SW480 (cell line): ENCODE data around the gene LDLRAD4.
A peak's percentile ranks its signal among the peaks of the same experiment; 100 is the strongest.

Experiments used
- DNase-seq: peaks from one replicate; pipeline ENCODE4 v3.0.0-alpha.2; 2016; ENCODE audit warnings: low spot score

The LDLRAD4 gene

DNA sequence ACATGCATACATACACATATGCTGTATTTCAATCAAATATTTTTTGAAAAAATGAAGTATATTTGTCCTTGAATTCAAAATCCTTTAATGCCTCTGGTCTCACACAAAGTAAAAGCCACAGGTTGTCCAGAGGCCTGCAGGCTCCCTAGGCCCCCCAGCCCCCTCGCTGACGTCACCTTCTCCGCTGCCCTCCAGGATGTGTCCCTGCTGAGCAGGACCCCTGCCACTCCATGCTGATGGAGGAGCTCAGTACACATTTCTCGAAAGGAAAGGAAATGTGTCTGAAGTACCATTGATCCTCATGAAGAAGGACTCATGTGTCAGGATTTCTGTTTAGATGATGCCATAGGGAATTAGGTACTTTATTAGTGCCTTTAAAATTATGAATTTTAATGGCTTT, 212.1 kb downstream of the LDLRAD4 start:
- DNase-seq, result no peak

DNA sequence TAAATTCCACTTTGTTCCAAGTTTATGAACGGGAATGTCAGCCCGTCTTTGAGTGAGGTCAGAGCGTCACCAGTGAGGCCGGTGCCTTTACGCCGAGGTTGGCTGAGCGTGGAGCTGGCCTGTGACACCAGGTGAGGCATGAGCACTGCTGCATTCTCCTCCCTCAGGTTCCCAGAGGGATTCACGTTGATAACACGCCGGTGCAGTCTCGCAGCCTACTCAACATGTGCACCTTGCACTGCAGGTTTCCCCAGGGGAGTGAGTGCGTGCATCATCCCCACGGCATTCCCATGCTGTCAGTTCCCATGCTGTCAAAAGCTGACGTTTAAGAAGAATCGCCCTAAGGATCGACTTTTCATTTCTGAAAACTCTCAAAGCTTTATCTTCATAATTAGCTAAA, 213.3 kb downstream of the LDLRAD4 start:
- DNase-seq, result no peak

DNA sequence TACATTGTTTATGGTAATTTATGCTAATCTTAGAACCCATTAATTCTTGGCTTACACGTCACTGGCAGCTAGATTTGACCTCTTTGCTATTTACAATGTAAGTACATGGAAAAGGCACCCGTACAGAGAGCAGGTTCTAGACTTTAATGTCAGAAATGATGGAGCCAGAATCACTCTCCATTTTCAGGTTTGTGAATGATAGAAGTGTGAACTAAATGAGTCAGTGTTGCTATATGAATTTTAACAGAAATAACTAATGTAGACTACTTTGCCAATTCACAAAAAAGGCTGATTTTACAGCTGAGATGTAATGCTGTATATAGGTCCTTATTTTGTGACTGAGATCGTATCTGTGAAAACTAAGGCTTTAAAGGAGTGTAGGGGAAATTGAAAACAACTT, 214.6 kb downstream of the LDLRAD4 start:
- DNase-seq, result no peak

GRCh38 chr18:13433685-13434084, 215.1 kb downstream of the LDLRAD4 start:
- no peak for DNase-seq

DNA sequence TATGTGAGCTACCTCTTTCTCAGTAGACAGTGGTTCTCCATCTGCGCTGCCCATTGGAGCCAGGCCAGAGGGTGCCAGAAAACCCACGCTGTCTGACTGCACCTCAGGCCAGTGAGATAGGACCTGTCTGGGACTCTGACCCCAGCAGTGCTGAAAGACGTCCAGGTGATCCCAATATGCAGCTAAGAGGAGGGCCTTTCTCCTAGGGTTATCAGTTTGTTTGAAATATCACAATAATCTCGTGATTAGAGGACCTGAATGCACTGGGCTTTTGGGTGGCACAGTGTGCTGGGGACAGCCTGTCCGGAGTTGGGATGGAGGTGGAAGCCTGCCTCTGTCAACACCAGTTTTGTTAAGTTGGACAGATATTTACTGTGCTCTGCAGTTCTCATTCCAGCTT, 216.3 kb downstream of the LDLRAD4 start:
- DNase-seq, result no peak

GRCh38 chr18:13435586-13436333, 217.2 kb downstream of the LDLRAD4 start:
- no peak for DNase-seq

DNA sequence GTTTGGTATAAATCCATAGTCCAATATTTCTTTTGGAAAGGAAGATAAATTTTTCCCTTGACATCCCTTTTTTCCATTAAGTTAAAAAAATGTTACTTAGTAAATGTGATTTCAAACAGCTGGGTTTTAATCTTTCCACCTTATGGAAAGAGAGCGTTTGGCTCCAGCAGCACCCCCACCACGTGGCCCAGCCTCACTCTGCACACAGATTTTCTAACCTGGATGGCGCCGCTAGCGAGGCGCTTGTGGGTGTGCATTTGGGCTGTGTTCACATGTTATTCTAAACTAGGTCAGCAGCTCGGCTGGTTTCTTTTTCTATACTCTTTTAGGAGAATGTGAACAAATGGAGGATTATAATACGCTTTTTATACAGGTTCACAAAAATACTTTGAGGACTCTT, 218.0 kb downstream of the LDLRAD4 start:
- DNase-seq, result no peak

- DNase-seq, result no peak
These were observed 218.5 kb downstream of the LDLRAD4 start for GRCh38 chr18:13437034-13437433.

- DNase-seq, result peak; percentile 36
These were observed 219.4 kb downstream of the LDLRAD4 start for GRCh38 chr18:13437796-13438506.

GRCh38 chr18:13438507-13439056, 220.0 kb downstream of the LDLRAD4 start:
- no peak for DNase-seq

DNA sequence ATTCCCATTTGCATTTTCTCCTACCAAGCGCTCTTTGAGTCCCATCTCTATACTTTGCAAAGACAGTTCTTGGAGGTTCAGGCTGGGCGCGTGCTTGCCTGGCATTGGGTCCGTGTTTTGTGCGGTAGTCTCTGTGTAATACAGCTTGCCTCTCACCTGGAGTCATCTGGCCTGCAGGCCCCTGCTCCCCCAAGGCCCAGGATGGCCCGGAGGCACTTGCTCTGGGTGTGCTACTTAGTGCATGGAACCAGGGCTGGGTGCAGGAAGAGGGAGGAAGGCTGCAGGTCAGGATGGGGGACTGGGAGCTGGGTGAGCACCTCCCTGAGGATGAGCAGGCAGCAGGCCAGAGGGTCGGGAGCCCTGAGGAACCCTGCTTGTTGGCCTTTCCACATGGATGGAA, 220.9 kb downstream of the LDLRAD4 start:
- DNase-seq, result no peak

DNA sequence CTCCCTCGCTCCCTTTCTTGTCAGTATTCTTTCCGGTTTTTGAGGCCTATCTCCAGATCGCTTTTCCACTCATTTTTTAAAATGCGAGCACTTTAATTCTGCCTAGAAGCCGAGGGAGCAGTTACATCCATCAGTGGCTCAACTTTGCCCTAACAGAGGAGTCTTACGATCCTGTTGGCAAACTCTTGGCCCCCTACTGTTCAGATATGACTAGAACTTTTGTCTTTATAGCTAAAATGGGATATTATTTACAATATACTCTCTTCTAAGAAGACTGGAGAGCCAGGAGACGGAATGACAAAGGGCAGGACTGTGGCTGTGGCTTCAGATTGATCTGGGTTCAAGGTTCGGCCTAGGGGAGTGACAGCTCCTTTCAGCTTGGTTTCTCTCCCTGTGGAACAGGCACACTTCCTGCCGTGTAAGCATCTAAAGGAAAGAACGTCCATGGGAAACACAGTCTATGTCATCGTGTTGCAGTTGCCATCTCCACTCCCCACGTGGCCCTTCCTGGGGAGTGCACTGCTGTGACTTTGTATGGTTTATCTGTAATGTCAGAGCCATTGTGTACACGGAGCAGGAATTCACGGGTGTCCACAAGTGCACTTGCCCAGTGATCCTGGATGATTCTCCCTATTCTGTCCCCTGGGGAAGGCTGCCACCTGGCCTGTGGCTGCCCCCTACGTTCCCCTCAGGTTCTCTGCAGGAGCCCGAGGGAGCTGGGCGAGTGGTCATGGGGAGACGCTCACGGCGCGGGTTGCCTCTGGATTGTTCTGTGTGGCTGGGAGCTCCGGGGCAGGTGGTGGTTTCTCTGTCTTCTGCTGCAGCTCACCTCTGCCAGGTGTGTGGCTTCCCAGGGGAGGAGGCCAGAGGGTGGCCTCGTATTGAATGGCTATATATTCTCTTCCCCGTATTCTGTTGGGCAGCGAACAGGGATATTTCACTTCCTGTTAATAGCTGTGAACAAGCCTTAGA, 222.0 kb downstream of the LDLRAD4 start:
- DNase-seq, result no peak

- DNase-seq, result no peak
These were observed 223.2 kb downstream of the LDLRAD4 start for GRCh38 chr18:13441736-13442135.

- DNase-seq, result no peak
These were observed 223.9 kb downstream of the LDLRAD4 start for GRCh38 chr18:13442451-13442850.

DNA sequence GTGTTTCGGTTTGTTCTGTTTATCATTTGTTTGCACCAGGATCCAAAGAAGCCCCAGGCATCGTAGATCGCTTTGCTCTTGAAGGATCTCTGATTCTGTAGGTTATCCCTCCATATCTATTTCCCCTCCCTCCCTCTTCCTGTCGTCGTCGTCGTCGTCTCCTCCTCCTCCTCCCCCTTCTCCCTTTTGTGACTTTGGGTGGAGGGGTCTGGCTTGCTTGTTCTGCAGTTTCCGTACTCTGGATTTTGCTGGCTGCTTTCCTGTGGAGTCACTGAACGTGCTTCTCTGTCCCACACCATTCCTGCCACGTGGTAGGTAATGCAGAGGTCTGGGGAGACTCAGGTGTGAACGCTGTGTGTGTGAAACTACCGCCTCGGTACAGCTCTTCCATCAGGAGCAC, 225.0 kb downstream of the LDLRAD4 start:
- DNase-seq, result no peak

DNA sequence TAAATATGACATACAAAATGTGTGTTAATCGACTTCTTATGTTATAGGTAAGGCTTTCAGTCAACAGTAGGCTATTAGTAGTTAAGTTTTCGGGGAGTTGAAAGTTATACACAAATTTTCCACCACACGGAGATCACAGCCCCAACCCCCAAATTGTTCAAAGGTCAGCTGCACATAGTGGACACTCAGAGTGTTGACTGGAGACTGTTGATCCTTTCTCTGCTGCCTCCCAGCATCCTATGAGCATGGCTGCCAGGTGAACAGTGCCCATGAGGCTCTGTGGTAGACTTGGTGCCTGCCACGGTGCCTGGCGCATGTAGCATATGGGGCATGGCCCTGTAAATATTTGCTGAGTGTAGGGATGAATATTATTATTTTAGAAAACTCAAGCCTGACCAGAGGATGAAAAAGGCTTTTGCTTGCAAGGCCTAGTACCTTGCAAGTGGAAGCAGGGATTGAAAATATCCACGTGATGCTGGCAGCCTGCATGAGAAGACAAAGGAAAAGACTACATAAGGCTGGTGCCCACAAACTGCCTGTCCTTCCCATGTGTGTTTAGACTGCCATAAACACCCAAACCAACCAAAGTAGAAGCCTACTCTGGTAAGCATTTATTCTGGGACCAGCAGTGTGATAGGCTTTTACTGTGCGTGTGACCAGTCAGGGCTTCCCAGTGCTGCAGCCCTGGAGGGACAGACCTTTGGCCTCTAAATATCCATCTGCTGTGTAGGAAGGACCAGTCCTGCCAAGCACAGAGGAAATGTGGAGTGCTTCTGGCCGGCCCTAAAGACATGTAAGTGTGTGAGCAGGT, 226.1 kb downstream of the LDLRAD4 start:
- DNase-seq, result no peak

GRCh38 chr18:13445241-13445897, 226.8 kb downstream of the LDLRAD4 start:
- DNase-seq, result no peak

DNA sequence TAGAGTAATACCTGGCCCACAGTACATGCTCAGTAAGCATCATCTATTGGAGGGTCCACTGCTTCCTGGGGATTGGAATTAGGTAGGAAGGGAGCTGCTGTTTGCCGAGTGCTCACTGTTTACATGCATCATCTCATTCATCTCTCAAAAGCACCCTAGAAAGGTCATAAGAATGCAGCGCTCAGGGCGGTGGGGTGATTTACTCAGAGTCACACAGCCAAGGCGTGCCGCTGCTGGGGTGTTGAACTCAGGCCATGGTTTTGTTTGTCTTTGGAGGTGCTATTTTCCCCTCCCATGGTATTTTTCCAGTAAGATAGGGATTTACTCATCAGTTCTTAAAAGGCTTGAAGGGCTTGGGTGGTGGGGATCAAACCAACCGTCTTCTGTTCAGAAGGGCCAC, 227.5 kb downstream of the LDLRAD4 start:
- DNase-seq, result no peak

- no peak for DNase-seq
These were observed 228.3 kb downstream of the LDLRAD4 start for GRCh38 chr18:13446610-13447461.
